ENCODE measurements around the gene ONECUT3. TPM values are rescaled to one million over a fixed set of nuclear protein-coding genes. Genes with fewer than 3 reads are reported as not detected.
"Not testable (repeated sequence)": the region's sequence is repeated elsewhere in the genome, so short reads cannot be mapped to it uniquely, and the experiment has no call there.

Gene ONECUT3
- total and polyA plus RNA-seq, 2 donors (not counting 3 experiments of a cell fraction or from before 2014, with no cell fraction given): not detected

DNA sequence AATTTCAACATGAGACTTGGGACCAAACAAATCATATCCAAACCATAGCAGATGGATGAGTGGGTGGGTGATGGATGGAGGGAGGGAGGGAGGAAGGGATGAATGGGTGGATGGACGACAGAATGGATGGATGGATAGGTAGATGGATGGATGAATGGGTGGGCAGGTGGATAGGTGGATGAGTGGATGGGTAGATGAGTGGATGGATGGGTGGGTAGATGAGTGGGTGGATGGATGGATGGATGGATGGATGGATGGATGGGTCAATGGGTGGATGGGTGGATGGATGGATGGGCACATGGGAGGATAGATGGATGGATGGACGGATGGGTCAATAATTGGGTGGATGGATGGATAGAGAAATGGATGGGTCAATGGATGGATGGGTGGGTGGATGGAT lies 47.9 kb upstream of the ONECUT3 start:
- no peak overlapping the region for H2AFZ ChIP-seq (ENCODE audit: low read depth, low read length)
- H3K36me3 ChIP-seq (ENCODE audit: control insufficient read depth in 2 of 2, extremely low read depth in 1 of 2, insufficient read depth in 2 of 2, low read length in 2 of 2): no peaks in the 10 kb centered on the region
- no peaks in the 10 kb centered on the region for H4K20me1 ChIP-seq (replicated peaks; ENCODE audit: control insufficient read depth, extremely low read depth, insufficient read depth, low read length)
- FAIRE-seq (no peak), DNase-seq (ENCODE audit: low read depth, low spot score) (no peak)
- CTCF ChIA-PET: no interaction called here
- no peak overlapping the region for H3K4me2 ChIP-seq (ENCODE audit: insufficient read depth, low read length)
- H3K79me2 ChIP-seq (ENCODE audit: control insufficient read depth, insufficient read depth, low read length): no peaks in the 10 kb centered on the region
- no TSS peak for BruUV-seq (replicated peaks)
- no peak overlapping the region for H3K9ac ChIP-seq (replicated peaks; ENCODE audit: extremely low read depth, insufficient read depth, low read length)
- POLR2A ChIA-PET: no interaction called here
- no peak overlapping the region for H3K4me3 ChIP-seq (replicated peaks in 1 of 3; ENCODE audit: insufficient read depth in 1 of 3, low read depth in 1 of 3, low read length in 3 of 3)
- dilution Hi-C loops (cut with MboI; ENCODE audit: extremely low pct_ligation_motif_present, low sequenced_read_pairs) (no loop called here), intact Hi-C loops (cut with micrococcal nuclease) (no loop called here)
- H3K27me3 ChIP-seq (ENCODE audit: control insufficient read depth in 2 of 2, insufficient read depth in 2 of 2, low read length in 2 of 2): peaks cover 5% of the 10 kb centered on the region in 2 experiments
- TF ChIP-seq MYC (IDR thresholded peaks at IDR 0.05; ENCODE audit: low read depth, low read length) (no peak), EZH2 (IDR thresholded peaks at IDR 0.05; ENCODE audit: borderline replicate concordance, low read depth, low read length, severe bottlenecking) (no peak), GATA2 (IDR thresholded peaks at IDR 0.05; ENCODE audit: insufficient read depth, insufficient read length, low read depth, low read length) (no peak), POLR2A (IDR thresholded peaks at IDR 0.05; ENCODE audit: low read depth, low read length) (no peak), JUN (IDR thresholded peaks at IDR 0.05; ENCODE audit: borderline replicate concordance, insufficient read depth, insufficient read length, low read depth) (no peak), POLR2AphosphoS5 (IDR thresholded peaks at IDR 0.05; ENCODE audit: insufficient read depth, low read depth, low read length) (no peak), FOS (IDR thresholded peaks at IDR 0.05; ENCODE audit: borderline replicate concordance, insufficient read depth, low read length) (no peak)
- TF ChIP-seq, protein P1, sequence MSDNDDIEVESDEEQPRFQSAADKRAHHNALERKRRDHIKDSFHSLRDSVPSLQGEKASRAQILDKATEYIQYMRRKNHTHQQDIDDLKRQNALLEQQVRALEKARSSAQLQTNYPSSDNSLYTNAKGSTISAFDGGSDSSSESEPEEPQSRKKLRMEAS (IDR thresholded peaks at IDR 0.05; ENCODE audit: insufficient read depth, insufficient read length): no peak
- TF ChIP-seq, protein P2, sequence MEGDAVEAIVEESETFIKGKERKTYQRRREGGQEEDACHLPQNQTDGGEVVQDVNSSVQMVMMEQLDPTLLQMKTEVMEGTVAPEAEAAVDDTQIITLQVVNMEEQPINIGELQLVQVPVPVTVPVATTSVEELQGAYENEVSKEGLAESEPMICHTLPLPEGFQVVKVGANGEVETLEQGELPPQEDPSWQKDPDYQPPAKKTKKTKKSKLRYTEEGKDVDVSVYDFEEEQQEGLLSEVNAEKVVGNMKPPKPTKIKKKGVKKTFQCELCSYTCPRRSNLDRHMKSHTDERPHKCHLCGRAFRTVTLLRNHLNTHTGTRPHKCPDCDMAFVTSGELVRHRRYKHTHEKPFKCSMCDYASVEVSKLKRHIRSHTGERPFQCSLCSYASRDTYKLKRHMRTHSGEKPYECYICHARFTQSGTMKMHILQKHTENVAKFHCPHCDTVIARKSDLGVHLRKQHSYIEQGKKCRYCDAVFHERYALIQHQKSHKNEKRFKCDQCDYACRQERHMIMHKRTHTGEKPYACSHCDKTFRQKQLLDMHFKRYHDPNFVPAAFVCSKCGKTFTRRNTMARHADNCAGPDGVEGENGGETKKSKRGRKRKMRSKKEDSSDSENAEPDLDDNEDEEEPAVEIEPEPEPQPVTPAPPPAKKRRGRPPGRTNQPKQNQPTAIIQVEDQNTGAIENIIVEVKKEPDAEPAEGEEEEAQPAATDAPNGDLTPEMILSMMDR (IDR thresholded peaks at IDR 0.05; ENCODE audit: extremely low read depth in 1 of 2, insufficient read depth in 1 of 2, low read depth in 1 of 2, low read length in 2 of 2): no peak
- no peaks in the 10 kb centered on the region for H3K9me3 ChIP-seq (replicated peaks; ENCODE audit: control insufficient read depth, insufficient read depth, low read length)
- H3K4me1 ChIP-seq (ENCODE audit: control insufficient read depth, extremely low read depth, insufficient read depth, low read length): no peaks in the 10 kb centered on the region
- no peak overlapping the region for H3K27ac ChIP-seq (ENCODE audit: insufficient read depth, low read depth, low read length)
- no peaks in the 10 kb centered on the region for H3K9me1 ChIP-seq (replicated peaks; ENCODE audit: control insufficient read depth, extremely low read depth, insufficient read depth, low read length)

DNA sequence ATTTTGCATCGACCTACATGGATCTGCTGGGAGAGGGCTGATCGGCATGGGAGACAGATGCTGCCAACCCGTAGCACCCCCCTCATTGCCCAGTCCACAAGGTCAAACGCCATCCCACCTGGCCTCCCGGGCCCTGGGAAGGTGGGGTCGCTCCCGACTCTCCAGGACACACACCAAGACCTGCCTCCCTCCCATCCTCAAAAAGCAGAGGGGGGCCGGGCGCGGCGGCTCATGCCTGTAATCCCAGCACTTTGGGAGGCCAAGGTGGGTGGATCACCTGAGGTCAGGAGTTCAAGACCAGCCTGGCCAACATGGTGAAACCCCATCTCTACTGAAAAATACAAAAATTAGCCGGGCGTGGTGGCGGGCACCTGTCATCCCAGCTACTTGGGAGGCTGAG lies 46.7 kb upstream of the ONECUT3 start:
- intact Hi-C loops (cut with micrococcal nuclease); POLR2A ChIA-PET; H4K20me1 ChIP-seq (replicated peaks; ENCODE audit: control insufficient read depth, extremely low read depth, insufficient read depth, low read length); H3K79me2 ChIP-seq (ENCODE audit: control insufficient read depth, insufficient read depth, low read length); H3K27me3 ChIP-seq (ENCODE audit: control insufficient read depth in 2 of 2, insufficient read depth in 2 of 2, low read length in 2 of 2); H3K36me3 ChIP-seq (ENCODE audit: control insufficient read depth in 2 of 2, extremely low read depth in 1 of 2, insufficient read depth in 2 of 2, low read length in 2 of 2); H3K4me3 ChIP-seq (replicated peaks in 1 of 3; ENCODE audit: insufficient read depth in 1 of 3, low read depth in 1 of 3, low read length in 3 of 3); H3K9me3 ChIP-seq (replicated peaks; ENCODE audit: control insufficient read depth, insufficient read depth, low read length); BruUV-seq (replicated peaks); CTCF ChIA-PET; H3K27ac ChIP-seq (ENCODE audit: insufficient read depth, low read depth, low read length); H3K4me1 ChIP-seq (ENCODE audit: control insufficient read depth, extremely low read depth, insufficient read depth, low read length); DNase-seq (ENCODE audit: low read depth, low spot score); H2AFZ ChIP-seq (ENCODE audit: low read depth, low read length); FAIRE-seq; dilution Hi-C loops (cut with MboI; ENCODE audit: extremely low pct_ligation_motif_present, low sequenced_read_pairs); H3K4me2 ChIP-seq (ENCODE audit: insufficient read depth, low read length); H3K9me1 ChIP-seq (replicated peaks; ENCODE audit: control insufficient read depth, extremely low read depth, insufficient read depth, low read length); H3K9ac ChIP-seq (replicated peaks; ENCODE audit: extremely low read depth, insufficient read depth, low read length): not testable (repeated sequence)
